ENCODE results near the gene POLR3F. TPM values are rescaled to one million over a fixed set of nuclear protein-coding genes. Genes with fewer than 3 reads are reported as not detected.

POLR3F gene
- polyA plus RNA-seq, 1 of the 3 experiments (the other 2 are of a cell fraction), result 4.8 TPM

GRCh38 chr20:18496740-18497592 is 29.8 kb downstream of the POLR3F start, which contains the start of gene RBBP9 (continued):
- no peak for TF ChIP-seq TCF12 (IDR thresholded peaks at IDR 0.05)
- peak; percentile 69; the same call in 1 of the 2 replicates for TF ChIP-seq SIN3A (IDR thresholded peaks at IDR 0.05; ENCODE audit: borderline replicate concordance, low read depth, low read length)
- no peak for TF ChIP-seq ELF1 (IDR thresholded peaks at IDR 0.05)
- no peak for TF ChIP-seq EP300 (IDR thresholded peaks at IDR 0.05; ENCODE audit: borderline replicate concordance in 1 of 2, low read depth in 1 of 2, low read length in 1 of 2)
- TF ChIP-seq, protein P1, sequence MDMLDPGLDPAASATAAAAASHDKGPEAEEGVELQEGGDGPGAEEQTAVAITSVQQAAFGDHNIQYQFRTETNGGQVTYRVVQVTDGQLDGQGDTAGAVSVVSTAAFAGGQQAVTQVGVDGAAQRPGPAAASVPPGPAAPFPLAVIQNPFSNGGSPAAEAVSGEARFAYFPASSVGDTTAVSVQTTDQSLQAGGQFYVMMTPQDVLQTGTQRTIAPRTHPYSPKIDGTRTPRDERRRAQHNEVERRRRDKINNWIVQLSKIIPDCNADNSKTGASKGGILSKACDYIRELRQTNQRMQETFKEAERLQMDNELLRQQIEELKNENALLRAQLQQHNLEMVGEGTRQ (IDR thresholded peaks at IDR 0.05; ENCODE audit: borderline replicate concordance, low read depth, low read length), result peak; percentile 54; the same call in 1 of the 2 replicates
- no peak for TF ChIP-seq RAD21 (IDR thresholded peaks at IDR 0.05; ENCODE audit: low read length)
- no peak for TF ChIP-seq FOXM1 (IDR thresholded peaks at IDR 0.05; ENCODE audit: low read depth)
- TF ChIP-seq, protein P2, sequence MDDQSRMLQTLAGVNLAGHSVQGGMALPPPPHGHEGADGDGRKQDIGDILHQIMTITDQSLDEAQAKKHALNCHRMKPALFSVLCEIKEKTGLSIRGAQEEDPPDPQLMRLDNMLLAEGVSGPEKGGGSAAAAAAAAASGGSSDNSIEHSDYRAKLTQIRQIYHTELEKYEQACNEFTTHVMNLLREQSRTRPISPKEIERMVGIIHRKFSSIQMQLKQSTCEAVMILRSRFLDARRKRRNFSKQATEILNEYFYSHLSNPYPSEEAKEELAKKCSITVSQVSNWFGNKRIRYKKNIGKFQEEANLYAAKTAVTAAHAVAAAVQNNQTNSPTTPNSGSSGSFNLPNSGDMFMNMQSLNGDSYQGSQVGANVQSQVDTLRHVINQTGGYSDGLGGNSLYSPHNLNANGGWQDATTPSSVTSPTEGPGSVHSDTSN (IDR thresholded peaks at IDR 0.05), result no peak
- TF ChIP-seq, protein P3, sequence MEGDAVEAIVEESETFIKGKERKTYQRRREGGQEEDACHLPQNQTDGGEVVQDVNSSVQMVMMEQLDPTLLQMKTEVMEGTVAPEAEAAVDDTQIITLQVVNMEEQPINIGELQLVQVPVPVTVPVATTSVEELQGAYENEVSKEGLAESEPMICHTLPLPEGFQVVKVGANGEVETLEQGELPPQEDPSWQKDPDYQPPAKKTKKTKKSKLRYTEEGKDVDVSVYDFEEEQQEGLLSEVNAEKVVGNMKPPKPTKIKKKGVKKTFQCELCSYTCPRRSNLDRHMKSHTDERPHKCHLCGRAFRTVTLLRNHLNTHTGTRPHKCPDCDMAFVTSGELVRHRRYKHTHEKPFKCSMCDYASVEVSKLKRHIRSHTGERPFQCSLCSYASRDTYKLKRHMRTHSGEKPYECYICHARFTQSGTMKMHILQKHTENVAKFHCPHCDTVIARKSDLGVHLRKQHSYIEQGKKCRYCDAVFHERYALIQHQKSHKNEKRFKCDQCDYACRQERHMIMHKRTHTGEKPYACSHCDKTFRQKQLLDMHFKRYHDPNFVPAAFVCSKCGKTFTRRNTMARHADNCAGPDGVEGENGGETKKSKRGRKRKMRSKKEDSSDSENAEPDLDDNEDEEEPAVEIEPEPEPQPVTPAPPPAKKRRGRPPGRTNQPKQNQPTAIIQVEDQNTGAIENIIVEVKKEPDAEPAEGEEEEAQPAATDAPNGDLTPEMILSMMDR (IDR thresholded peaks at IDR 0.05), result no peak
- no peak for TF ChIP-seq REST (IDR thresholded peaks at IDR 0.05; ENCODE audit: low read depth, low read length)
- TF ChIP-seq TEAD4 (IDR thresholded peaks at IDR 0.05; ENCODE audit: borderline replicate concordance, insufficient read depth), result no peak
- peak; percentile 77 for TF ChIP-seq POLR2AphosphoS5 (IDR thresholded peaks at IDR 0.05; ENCODE audit: low read depth, low read length)
- 0 out of 2 replicates have a peak, but pooled peaks have one; percentile 43 for TF ChIP-seq RCOR1 (IDR thresholded peaks at IDR 0.05; ENCODE audit: low read length)
- TF ChIP-seq SMC3 (IDR thresholded peaks at IDR 0.05; ENCODE audit: low read depth, low read length), result no peak
- peak; percentile 84; the same call in 1 of the 2 replicates for TF ChIP-seq MXI1 (IDR thresholded peaks at IDR 0.05; ENCODE audit: low read depth, low read length)
- peak; percentile 68 for TF ChIP-seq NRF1 (IDR thresholded peaks at IDR 0.05; ENCODE audit: low read depth, low read length)
- TF ChIP-seq NFIC (IDR thresholded peaks at IDR 0.05; ENCODE audit: borderline replicate concordance), result no peak
- TF ChIP-seq JUND (IDR thresholded peaks at IDR 0.05), result no peak
- peak; percentile 86 for TF ChIP-seq YY1 (IDR thresholded peaks at IDR 0.05; ENCODE audit: low read depth)
- TF ChIP-seq GATA2 (CRISPR knock-in tag; IDR thresholded peaks at IDR 0.05), result no peak
- TF ChIP-seq GABPA (IDR thresholded peaks at IDR 0.05; ENCODE audit: low read depth), result peak; percentile 69
- peak; percentile 85 for TF ChIP-seq MAX (IDR thresholded peaks at IDR 0.05; ENCODE audit: low read depth)
